Central memory CD8-positive, alpha-beta T cell (primary cell): ENCODE results near the gene LIMS2.

Experiments
- ATAC-seq: fragments of 150-1000 bp; cut with Tn5 transposase; replicated peaks from 2 replicates; pipeline ENCODE4 v1.10.0; 2022; ENCODE audit warnings: mild to moderate bottlenecking, moderate FRiP score, moderate number of reproducible peaks; ENCODE audit not compliant: poor library complexity, severe bottlenecking; ENCODE audit errors: extremely low read depth
- DNase-seq, 2 donors: peaks; one replicate each; pipeline ENCODE4 v3.0.0; 2021; ENCODE audit warnings: low spot score in 2 of 2
- H3K27ac Mint-ChIP-seq: one replicate; pipeline ENCODE4 v1.8.0; 2022; ENCODE audit warnings: low read depth, mild to moderate bottlenecking, moderate library complexity, mixed read lengths
- H3K27me3 Mint-ChIP-seq: one replicate; pipeline ENCODE4 v1.8.0; 2022; ENCODE audit warnings: mixed read lengths
- H3K36me3 Mint-ChIP-seq: one replicate; pipeline ENCODE4 v1.8.0; 2022; ENCODE audit warnings: mild to moderate bottlenecking, moderate library complexity, mixed read lengths; ENCODE audit not compliant: insufficient read depth
- H3K4me1 Mint-ChIP-seq: one replicate; pipeline ENCODE4 v1.8.0; 2022; ENCODE audit warnings: mixed read lengths
- H3K4me3 Mint-ChIP-seq: one replicate; pipeline ENCODE4 v1.8.0; 2022; ENCODE audit warnings: mild to moderate bottlenecking, moderate library complexity, mixed read lengths
- H3K9me3 Mint-ChIP-seq: one replicate; pipeline ENCODE4 v1.8.0; 2022; ENCODE audit warnings: mixed read lengths

The LIMS2 gene

DNA sequence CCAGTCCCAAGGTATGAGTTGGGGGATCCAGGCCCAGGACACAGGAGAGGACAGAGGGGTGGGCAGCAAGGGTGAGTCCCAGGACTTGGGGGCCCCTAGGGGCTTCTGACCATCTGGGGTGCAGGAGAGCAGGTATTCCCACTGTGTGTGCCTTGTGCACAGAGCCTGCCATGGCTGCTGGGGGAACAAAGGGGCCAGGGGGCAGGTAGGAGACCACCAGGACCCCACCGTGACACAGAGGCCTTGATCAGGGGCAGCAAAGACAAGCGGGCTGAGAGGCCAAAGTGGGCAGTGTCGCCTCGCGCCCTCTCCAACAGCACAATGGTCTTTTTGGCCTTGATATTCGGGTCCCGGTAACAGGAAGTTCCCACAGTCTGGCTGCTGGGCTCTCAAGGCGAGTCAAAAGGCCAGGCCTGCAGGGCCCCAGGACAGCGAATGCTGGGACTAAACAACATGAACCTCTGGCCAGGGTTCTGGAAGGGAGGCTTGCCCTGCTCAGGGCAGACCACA is 41.7 kb downstream of the LIMS2 start:
- no peak for ATAC-seq
- peaks cover 5% of the 10 kb centered on the region for H3K4me1 Mint-ChIP-seq
- no peak for DNase-seq
- no peaks in the 10 kb centered on the region for H3K27me3 Mint-ChIP-seq
- no peaks in the 10 kb centered on the region for H3K36me3 Mint-ChIP-seq
- no peak overlapping the region for H3K27ac Mint-ChIP-seq
- no peaks in the 10 kb centered on the region for H3K9me3 Mint-ChIP-seq
- no peak overlapping the region for H3K4me3 Mint-ChIP-seq

DNA sequence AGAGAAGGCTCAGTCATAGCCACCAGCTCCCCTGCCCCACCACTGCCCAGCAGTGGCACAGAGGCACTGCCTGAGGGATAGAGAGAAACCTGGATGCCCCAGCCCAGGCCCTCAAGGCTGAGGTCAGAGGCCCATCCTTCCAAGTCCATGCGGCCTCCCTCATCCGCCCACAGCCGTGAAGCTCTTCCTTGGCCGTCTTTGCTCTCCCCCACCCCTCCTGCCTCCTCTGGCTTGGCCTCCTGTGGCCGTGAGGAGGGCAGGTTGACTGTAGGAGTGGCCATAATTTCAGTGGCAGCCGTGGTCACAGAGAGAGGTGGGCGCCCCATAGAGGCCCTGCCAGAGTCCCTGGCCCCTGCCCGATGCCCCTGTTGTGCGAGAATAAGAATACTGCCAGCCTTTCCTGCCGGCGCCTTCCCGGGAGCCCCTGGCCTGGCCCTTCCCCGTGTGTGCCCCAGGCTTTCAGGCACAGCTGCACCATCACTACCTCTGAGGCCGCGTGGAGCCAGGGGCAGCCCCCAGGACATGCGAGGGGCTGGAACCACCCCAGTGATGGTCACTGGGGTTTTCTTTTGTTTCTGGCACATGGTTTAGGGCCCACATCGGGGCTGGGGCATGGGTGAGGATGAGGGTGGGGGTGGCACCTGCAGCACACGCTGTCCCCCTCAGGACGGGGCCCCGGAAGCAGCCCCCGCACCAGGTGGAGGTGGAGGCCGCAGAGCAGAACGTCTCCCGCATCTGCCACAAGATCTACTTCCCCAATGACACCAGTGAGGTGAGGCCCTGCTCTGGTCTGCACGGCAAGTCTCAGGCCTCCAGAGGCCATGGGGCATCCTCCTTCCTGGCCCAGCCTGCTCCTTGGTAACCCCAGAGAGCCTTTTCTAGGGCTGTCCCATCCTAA is 42.5 kb downstream of the LIMS2 start:
- Mint-ChIP-seq H3K9me3 (no peaks in the 10 kb centered on the region), H3K27me3 (no peaks in the 10 kb centered on the region), H3K4me3 (no peak overlapping the region), H3K4me1 (peaks cover 3% of the 10 kb centered on the region), H3K27ac (no peak overlapping the region), H3K36me3 (no peaks in the 10 kb centered on the region)
- ATAC-seq (no peak), DNase-seq (no peak)

DNA sequence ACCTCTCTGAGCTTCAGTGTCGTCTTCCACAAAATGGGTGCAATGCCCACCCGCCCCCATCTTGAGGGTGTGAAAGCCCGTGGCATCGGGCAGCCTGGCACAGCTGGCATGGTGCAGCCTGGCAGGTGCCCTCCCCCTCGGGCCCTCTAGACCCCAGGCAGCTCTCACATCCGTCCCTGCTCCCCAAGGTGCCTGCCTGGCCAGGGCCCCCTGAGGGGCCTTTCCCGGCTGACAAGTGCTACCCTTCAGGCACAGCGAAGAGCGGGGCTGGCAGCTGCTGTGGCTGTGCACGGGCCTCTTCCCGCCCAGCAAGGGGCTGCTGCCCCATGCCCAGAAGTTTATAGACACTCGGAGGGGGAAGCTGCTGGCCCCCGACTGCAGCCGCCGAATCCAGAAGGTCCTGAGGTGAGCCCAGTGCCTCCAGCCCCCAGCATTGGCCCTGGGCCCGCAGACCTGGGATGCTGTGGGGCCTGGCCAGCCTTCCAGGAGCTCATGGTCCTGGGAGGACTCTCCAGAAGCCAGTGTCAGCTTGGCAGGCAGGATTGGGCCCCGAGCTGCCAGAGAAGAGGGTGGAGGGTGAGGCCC is 43.2 kb downstream of the LIMS2 start:
- Mint-ChIP-seq H3K27me3 (no peaks in the 10 kb centered on the region), H3K36me3 (no peaks in the 10 kb centered on the region), H3K4me1 (no peaks in the 10 kb centered on the region), H3K27ac (no peak overlapping the region), H3K4me3 (no peak overlapping the region), H3K9me3 (no peaks in the 10 kb centered on the region)
- ATAC-seq (no peak), DNase-seq (no peak)

DNA sequence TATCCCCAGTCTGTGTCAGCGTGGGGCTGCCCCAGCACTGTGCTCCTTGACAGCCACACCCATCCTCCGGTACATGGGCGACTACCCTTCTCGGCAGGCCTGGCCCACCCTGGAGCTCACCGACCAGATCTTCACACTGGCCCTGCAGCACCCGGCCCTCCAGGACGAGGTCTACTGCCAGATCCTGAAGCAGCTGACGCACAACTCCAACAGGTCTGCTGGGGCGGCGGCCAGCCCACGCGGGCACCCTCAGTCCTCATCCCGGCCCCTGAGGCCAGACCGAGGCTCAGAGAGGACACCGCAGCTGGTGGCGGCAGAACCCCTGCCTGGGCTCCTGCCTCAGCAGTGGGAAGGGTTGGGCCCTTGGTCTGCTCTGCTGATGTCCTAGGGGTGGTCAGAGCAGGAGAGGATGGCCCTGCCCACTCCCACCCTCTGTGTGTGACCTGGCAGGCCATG is 43.8 kb downstream of the LIMS2 start:
- ATAC-seq (no peak), DNase-seq (no peak)
- Mint-ChIP-seq H3K27me3 (no peaks in the 10 kb centered on the region), H3K9me3 (no peaks in the 10 kb centered on the region), H3K4me3 (no peak overlapping the region), H3K4me1 (no peaks in the 10 kb centered on the region), H3K27ac (no peak overlapping the region), H3K36me3 (no peaks in the 10 kb centered on the region)

DNA sequence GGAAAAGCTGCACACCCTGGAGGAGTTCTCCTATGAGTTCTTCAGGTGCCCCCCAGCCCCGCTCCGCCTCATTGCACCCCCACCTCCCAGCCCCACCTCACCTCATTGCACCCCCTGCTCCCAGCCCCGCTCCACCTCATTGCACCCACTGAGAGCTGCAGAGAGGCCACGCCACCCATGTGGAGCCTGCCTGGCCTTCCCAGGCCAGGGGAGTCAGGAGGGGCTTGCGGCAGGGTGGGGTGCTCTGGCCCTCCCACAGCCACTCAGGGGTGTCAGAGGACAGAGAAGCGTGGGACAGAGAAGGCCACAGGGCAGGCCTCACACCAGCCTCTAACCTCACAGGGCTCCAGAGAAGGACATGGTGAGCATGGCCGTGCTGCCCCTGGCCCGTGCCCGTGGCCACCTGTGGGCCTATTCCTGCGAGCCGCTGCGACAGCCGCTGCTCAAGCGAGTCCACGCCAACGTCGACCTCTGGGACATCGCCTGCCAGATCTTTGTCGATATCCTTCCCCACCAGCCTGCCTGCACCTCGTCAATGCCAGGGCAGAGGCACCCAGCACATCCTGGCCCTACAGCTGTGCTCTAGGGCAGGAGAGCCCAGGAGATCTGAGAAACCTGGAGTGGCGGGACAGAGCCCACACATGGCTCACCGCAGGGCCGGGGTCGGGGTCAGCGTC is 44.3 kb downstream of the LIMS2 start:
- no peak overlapping the region for H3K27ac Mint-ChIP-seq
- no peaks in the 10 kb centered on the region for H3K36me3 Mint-ChIP-seq
- ATAC-seq (no peak), DNase-seq (no peak)
- H3K9me3 Mint-ChIP-seq, result no peaks in the 10 kb centered on the region
- H3K27me3 Mint-ChIP-seq, result no peaks in the 10 kb centered on the region
- no peak overlapping the region for H3K4me3 Mint-ChIP-seq
- no peaks in the 10 kb centered on the region for H3K4me1 Mint-ChIP-seq

DNA sequence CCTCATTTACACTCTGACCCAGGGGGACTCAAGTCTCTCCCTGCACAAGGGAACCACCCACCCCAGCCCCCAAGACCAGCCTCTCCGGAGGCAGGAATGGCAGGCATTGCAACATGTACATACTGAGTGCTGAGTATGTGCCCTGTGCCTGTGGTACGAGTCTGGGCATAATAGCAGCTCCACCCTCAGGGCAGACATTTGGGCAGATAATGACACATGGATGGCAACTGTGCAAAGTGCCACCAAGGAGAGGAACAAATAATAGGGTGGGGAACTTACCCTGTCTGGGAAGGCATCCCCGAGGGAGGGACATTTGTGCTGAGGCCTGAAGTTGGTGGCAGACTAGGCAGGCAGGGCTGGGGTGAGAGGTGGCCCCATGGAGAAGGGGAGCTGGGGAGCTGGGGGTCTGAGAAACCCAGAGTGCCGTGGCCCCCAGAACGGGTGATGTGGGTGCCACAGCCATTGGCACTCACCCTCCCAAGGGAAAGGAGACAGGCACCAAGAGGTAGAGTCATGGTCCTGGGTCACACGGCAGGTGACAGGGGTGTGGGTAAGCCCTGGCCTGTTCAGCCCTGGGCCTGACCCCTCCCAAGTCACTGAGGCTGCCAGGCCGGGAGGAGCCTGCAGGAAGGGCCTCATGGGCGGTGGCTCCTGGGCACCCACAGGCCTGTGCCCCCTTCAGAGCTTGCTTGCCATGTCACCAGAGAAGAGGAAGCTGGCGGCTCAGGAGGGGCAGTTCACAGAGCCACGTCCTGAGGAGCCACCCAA is 45.0 kb downstream of the LIMS2 start:
- H3K9me3 Mint-ChIP-seq, result no peaks in the 10 kb centered on the region
- no peak for ATAC-seq
- H3K27me3 Mint-ChIP-seq, result no peaks in the 10 kb centered on the region
- H3K27ac Mint-ChIP-seq, result no peak overlapping the region
- H3K36me3 Mint-ChIP-seq, result no peaks in the 10 kb centered on the region
- no peak overlapping the region for H3K4me3 Mint-ChIP-seq
- no peak for DNase-seq
- no peaks in the 10 kb centered on the region for H3K4me1 Mint-ChIP-seq

DNA sequence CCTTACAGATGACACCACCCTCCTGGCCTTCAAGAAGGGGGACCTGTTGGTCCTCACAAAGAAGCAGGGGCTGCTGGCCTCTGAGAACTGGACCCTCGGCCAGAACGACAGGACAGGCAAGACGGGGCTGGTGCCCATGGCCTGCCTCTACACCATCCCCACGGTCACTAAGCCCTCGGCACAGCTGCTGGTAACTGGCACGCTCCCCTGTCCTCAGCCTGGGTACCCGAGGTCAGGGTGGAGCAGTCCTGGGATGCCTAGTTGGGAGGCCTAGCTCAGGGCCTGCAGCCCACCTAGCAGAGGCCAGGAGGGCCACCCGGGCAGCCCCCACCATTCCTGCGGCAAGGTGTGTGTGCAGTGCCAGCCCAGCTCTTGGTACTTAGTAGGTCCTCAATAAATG is 45.7 kb downstream of the LIMS2 start:
- DNase-seq (no peak), ATAC-seq (no peak)
- Mint-ChIP-seq H3K4me1 (no peaks in the 10 kb centered on the region), H3K27me3 (no peaks in the 10 kb centered on the region), H3K4me3 (no peak overlapping the region), H3K27ac (no peak overlapping the region), H3K9me3 (no peaks in the 10 kb centered on the region), H3K36me3 (no peaks in the 10 kb centered on the region)

DNA sequence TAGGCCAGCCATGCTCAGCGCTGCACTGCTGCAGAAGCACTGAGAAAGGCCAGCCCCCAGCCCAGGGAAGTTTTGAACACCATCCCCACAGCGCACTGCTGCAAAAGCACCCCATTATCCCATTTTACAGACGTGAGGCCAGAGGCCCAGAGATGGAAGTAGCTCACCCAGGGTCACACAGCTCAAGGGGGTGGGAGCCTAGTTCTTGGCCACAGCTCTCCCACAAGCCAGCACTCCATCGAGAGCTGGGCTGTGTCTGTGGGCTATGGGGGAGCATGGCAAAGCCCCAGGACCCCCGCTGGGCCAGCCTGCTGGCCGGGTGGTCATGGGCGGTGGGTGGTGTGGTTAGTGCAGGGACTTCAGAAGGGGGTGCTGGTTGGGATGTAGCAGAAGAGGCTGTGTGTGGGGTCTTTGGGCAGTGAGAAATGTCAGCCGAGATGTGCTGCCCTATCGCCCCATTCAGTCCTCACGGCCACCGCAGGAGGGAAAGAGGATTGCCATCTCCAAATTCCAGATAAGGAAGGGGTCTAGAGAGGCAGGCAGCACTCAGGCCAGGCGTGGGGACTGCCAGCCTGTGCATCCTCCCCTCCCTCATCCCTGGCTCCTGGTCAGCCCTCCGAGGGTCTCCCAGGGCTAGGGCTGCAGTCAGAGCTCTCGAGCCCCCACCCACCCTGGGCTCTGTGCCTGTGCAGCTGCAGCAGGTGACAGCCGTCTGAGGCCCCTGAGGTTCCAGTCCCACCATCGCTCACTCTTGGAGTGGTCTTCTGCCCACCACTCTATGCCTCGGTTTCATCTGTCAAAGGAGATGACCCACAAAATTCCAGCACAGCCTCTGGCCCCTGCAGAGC is 46.3 kb downstream of the LIMS2 start:
- no peak overlapping the region for H3K4me3 Mint-ChIP-seq
- H3K9me3 Mint-ChIP-seq, result no peaks in the 10 kb centered on the region
- DNase-seq (no peak), ATAC-seq (no peak)
- peaks cover under 1% of the 10 kb centered on the region for H3K27me3 Mint-ChIP-seq
- no peaks in the 10 kb centered on the region for H3K36me3 Mint-ChIP-seq
- H3K27ac Mint-ChIP-seq, result no peak overlapping the region
- H3K4me1 Mint-ChIP-seq, result no peaks in the 10 kb centered on the region

DNA sequence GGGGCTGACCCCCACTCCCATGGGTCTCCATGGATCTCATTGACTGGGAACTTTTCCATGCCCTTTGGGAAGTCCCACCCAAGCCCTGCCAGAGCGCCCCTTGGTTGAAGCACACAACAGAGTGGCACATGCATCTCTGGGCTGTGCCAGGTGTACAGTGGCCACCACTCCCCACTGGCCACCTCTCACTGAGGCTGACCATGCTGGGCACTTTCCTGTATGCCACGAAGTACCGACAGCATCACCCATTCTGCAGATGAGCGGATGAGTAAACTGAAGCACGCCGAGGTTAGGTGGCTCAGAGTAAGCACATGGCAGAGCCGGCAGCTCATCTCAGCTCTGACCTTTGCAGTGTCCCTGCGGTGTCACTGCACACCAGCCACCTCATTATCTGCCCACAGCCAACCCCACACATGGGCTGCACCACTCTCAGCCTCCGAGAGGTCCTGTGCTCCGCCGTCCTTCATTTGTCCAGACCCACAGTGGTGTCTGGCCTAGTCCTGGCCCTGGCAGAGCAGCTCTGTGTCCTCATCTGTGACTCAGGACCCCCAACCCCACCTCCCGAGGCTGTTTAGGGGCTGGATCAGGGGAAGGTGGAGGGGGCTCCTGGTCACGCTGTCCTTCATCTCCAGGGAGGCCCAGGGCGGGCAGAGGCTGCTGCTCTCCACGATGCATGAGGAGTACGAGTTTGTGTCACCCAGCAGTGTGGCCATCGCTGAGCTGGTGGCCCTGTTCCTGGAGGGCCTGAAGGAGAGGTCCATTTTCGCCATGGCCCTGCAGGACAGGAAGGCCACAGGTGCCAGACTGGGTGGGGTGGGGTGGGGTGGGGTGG is 47.4 kb downstream of the LIMS2 start:
- Mint-ChIP-seq H3K36me3 (no peaks in the 10 kb centered on the region), H3K9me3 (no peaks in the 10 kb centered on the region), H3K4me3 (no peak overlapping the region), H3K27me3 (peaks cover 9% of the 10 kb centered on the region), H3K27ac (no peak overlapping the region), H3K4me1 (no peaks in the 10 kb centered on the region)
- ATAC-seq, result no peak
- no peak for DNase-seq

DNA sequence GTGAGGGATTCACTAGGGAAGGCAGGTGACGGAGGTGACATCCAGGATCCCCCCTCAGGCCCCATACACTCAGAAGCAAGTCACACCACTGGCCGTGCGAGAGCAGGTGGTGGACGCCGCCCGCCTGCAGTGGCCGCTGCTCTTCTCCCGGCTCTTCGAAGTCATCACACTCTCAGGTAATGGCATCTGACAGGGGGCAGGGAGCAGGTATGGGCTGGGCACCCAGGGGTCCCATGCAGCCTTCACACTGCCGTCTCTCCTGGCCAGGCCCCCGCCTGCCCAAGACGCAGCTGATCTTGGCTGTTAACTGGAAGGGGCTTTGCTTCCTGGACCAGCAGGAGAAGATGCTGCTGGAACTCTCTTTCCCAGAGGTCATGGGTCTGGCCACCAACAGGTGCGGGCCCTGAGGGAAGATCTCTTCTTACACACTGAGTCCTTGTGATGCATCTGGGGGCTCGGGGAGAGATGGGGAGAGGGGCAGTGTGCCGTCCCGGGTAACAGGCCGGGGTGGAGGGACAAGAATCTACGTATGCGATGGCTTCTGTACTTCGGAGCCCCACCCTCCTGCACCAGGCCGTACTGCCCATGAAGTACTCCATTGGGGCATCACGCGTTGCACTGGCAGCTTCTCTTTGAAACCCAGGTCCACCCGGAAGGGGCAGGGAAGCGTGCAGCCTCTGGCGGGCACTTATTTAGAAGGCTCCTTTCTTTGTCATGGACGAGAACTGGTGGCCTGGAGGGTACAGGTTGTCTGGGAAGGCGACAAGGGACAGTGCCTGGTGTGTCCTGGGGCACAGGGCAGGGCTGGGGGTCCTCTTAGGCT is 48.2 kb downstream of the LIMS2 start:
- H3K9me3 Mint-ChIP-seq, result no peaks in the 10 kb centered on the region
- no peak overlapping the region for H3K4me3 Mint-ChIP-seq
- no peaks in the 10 kb centered on the region for H3K36me3 Mint-ChIP-seq
- no peak overlapping the region for H3K27ac Mint-ChIP-seq
- no peaks in the 10 kb centered on the region for H3K4me1 Mint-ChIP-seq
- ATAC-seq (no peak), DNase-seq (no peak)
- H3K27me3 Mint-ChIP-seq, result peaks cover 9% of the 10 kb centered on the region
